ENCODE measurements around the gene GPX2. TPM values are rescaled to one million over a fixed set of nuclear protein-coding genes. Genes with fewer than 3 reads are reported as not detected.

Gene GPX2
- total and polyA plus RNA-seq, 2 experiments from 2014 or later: not detected

- no peak overlapping the region for H3K27ac ChIP-seq
- no peaks in the 10 kb centered on the region for H3K4me1 ChIP-seq (ENCODE audit: low read depth)
- no peak for TF ChIP-seq CTCF (IDR thresholded peaks at IDR 0.05; ENCODE audit: low read depth, low read length)
- no peak for DNase-seq (ENCODE audit: low read depth in 1 of 2, low spot score in 1 of 2)
- no peaks in the 10 kb centered on the region for H3K36me3 ChIP-seq
- H3K9me3 ChIP-seq (ENCODE audit: low read depth): no peaks in the 10 kb centered on the region
- H3K27me3 ChIP-seq: peaks cover 7% of the 10 kb centered on the region
- H3K4me3 ChIP-seq: no peak overlapping the region
These were observed 25.6 kb upstream of the GPX2 start for GRCh38 chr14:64968167-64968566.

GRCh38 chr14:64966976-64967375 lies 24.4 kb upstream of the GPX2 start:
- no peaks in the 10 kb centered on the region for H3K36me3 ChIP-seq
- no peaks in the 10 kb centered on the region for H3K4me1 ChIP-seq (ENCODE audit: low read depth)
- H3K27me3 ChIP-seq: peaks cover 7% of the 10 kb centered on the region
- H3K9me3 ChIP-seq (ENCODE audit: low read depth): no peaks in the 10 kb centered on the region
- H3K4me3 ChIP-seq: no peak overlapping the region
- no peak for TF ChIP-seq CTCF (IDR thresholded peaks at IDR 0.05; ENCODE audit: low read depth, low read length)
- no peak overlapping the region for H3K27ac ChIP-seq
- no peak for DNase-seq (ENCODE audit: low read depth in 1 of 2, low spot score in 1 of 2)

- Histone ChIP-seq H3K9me3 (ENCODE audit: low read depth) (no peaks in the 10 kb centered on the region), H3K27ac (no peak overlapping the region)
These were observed 22.9 kb upstream of the GPX2 start for GRCh38 chr14:64965356-64966000.

GRCh38 chr14:64963611-64964010 lies 21.1 kb upstream of the GPX2 start:
- no peak overlapping the region for H3K4me3 ChIP-seq
- no peaks in the 10 kb centered on the region for H3K4me1 ChIP-seq (ENCODE audit: low read depth)
- no peaks in the 10 kb centered on the region for H3K36me3 ChIP-seq
- DNase-seq (ENCODE audit: low read depth in 1 of 2, low spot score in 1 of 2): no peak
- no peaks in the 10 kb centered on the region for H3K27me3 ChIP-seq
- no peak overlapping the region for H3K27ac ChIP-seq
- TF ChIP-seq CTCF (IDR thresholded peaks at IDR 0.05; ENCODE audit: low read depth, low read length): no peak
- no peaks in the 10 kb centered on the region for H3K9me3 ChIP-seq (ENCODE audit: low read depth)

More at GRCh38 chr14:64965356-64966000, 22.9 kb upstream of the GPX2 start:
- Histone ChIP-seq H3K27me3 (no peaks in the 10 kb centered on the region), H3K4me1 (ENCODE audit: low read depth) (no peaks in the 10 kb centered on the region), H3K4me3 (no peak overlapping the region), H3K36me3 (no peaks in the 10 kb centered on the region)
- TF ChIP-seq CTCF (IDR thresholded peaks at IDR 0.05; ENCODE audit: low read depth, low read length): no peak
- DNase-seq (ENCODE audit: low read depth in 1 of 2, low spot score in 1 of 2): no peak

GRCh38 chr14:64960762-64961276 lies 18.3 kb upstream of the GPX2 start:
- H3K9me3 ChIP-seq (ENCODE audit: low read depth): no peaks in the 10 kb centered on the region
- H3K4me3 ChIP-seq: no peak overlapping the region
- no peak overlapping the region for H3K27ac ChIP-seq
- H3K4me1 ChIP-seq (ENCODE audit: low read depth): no peaks in the 10 kb centered on the region
- no peaks in the 10 kb centered on the region for H3K27me3 ChIP-seq
- no peaks in the 10 kb centered on the region for H3K36me3 ChIP-seq
- TF ChIP-seq CTCF (IDR thresholded peaks at IDR 0.05; ENCODE audit: low read depth, low read length): no peak
- no peak for DNase-seq (ENCODE audit: low read depth in 1 of 2, low spot score in 1 of 2)
